ENCODE results near the gene ZBTB11.
A peak's percentile ranks its signal among the peaks of the same experiment; 100 is the strongest.
"Not testable (repeated sequence)": the region's sequence is repeated elsewhere in the genome, so short reads cannot be mapped to it uniquely, and the experiment has no call there.

The ZBTB11 gene

GRCh38 chr3:101641397-101642115 lies 35.4 kb downstream of the ZBTB11 start:
- not testable (repeated sequence) for DNase-seq

DNA sequence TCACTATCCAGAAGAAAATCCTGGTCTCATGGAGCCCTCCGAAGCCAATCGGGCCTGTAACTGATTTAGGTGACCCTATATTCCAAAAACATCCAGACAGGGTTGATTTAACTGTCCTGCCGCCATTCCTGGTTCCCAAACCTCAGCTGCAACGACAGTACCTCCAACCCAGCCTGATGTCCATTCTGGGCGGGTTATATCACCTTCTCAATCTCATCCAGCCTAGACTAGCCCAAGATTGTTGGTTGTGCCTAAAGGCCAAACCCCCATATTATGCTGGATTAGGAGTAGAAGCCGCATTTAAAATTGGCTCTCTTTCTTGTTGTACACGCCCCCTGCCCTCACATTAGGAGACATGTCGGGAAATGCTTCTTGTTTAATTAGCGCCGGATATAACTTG lies 36.7 kb downstream of the ZBTB11 start:
- no peak for DNase-seq

GRCh38 chr3:101639280-101639963 lies 37.5 kb downstream of the ZBTB11 start:
- DNase-seq: no peak

- no peak for DNase-seq
Measured at GRCh38 chr3:101638261-101638745, 38.6 kb downstream of the ZBTB11 start.

DNA sequence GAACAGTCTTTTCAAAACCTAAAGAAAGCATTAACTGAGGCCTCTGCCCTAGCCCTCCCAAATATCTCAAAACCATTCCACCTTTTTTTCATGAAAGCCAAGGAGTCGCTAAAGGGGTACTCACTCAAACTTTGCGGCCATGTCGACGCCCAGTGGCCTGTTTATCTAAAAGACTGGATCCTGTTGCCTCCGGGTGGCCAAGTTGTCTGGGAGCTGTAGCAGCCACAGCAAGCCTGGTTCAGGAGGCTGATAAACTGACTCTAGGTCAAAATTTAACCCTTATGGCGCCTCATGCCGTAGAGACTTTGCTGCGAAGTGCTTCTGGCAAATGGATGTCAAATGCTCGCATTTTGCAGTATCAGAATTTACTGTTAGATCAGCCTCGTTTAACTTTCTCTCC lies 39.5 kb downstream of the ZBTB11 start:
- DNase-seq: no peak

DNA sequence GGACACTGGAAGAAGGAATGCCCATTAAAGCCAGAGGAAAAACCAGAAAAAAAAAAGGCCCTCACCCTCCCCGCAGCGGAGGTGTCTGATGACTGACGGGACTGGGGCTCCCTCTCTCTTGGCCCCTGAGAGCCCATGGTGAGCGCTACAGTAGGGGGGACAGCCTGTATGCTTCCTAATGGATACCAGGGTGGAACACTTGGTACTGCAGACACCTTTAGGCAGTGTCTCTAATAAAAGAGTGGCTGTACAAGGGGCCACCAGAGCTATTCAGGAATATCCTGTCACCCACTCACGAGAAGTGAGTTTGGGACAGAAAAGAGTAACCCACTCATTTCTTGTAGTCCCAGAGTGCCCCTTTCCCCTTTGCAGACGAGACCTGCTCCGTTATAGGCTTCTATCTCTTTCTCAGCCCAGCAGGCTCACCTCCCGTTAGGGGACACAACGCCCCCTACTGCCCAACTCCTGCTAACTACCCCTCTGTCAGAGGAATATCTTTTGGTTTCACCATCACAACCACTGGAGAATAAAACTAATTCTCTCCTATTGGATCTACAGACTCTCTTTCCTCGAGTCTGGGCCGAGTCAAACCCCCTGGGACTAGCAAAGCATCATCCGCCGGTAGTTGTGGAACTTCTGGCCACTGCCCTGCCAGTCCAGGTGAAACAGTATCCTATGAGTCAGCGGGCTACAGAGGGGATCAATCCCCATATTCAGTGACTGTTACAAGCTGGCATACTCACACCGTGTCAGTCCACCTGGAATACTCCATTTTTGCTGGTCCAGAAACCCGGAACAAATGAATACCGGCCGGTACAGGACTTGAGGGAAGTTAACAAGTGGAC lies 40.8 kb downstream of the ZBTB11 start:
- DNase-seq: peak; percentile 20

DNA sequence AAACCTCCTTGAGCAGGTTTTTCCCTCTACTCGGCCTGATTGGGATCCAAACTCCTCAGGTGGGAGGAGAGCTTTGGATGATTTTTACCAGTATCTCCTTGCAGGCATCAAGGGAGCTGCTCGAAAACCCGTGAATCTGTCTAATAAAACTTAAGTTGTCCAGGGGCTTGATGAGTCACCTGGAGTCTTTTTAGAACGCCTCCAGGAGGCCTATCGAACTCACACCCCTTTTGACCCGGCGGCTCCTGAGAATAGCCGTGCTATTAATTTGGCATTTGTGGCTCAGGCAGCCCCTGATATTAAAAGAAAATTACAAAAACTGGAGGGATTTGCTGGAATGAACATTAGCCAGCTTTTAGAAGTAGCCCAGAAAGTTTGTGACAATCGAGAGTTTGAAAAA lies 41.6 kb downstream of the ZBTB11 start:
- DNase-seq: no peak

GRCh38 chr3:101634591-101635196 lies 42.2 kb downstream of the ZBTB11 start:
- no peak for DNase-seq

DNA sequence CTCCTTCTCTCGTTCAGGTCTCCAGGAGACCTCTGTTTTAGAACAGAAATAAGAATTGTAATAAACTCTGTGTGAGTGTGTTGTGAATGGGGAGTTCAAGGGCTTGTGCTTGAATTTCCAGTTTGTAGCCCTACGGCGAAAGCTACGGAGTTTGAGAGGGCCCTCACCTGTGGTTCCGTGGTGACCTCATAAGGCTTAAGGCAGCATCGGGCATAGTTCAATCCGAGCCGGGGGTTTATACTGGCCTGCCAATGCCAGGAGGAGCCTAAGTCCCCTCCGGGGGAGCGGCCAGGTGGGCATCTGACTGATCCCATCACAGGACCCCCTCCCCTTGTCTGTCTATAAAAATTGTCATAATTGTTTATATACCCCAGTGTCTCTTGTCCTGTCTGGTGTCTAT lies 43.7 kb downstream of the ZBTB11 start:
- no peak for DNase-seq

- no peak for DNase-seq
Measured at GRCh38 chr3:101632586-101632985, 44.3 kb downstream of the ZBTB11 start.

GRCh38 chr3:101631959-101632358 lies 45.0 kb downstream of the ZBTB11 start:
- not testable (repeated sequence) for DNase-seq

DNA sequence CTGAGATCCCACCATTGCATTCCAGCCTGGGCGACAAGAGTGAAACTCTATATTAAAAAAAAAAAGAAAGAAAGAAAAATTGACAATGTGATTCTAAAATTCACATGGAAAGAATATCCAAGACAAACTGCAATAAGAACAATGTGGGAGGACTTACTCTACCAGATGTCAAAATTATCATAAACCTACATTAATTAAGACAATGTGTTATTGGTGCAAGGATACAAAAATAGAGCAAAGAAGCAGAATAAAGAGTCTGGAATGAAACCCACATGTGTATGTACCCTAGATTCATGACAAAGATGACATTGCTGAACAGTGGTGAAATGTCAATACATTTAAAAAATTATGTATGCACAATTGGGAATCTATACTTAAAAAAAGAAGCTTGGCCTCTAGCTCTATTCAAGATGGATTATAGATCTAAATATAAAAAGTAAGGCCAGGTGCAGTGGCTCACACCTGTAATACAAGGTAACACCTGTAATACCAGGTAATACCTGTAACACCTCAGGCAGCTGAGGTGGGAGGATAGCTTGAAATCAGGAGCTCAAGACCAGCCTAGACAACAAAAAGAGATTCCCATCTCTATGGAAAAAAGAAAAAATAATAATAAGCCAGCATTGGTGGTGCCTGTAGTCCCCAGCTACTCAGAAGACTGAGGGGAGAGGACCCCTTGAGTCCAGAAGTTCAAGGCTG lies 45.7 kb downstream of the ZBTB11 start:
- no peak for DNase-seq

- DNase-seq: no peak
Measured at GRCh38 chr3:101629219-101629618, 47.7 kb downstream of the ZBTB11 start.

DNA sequence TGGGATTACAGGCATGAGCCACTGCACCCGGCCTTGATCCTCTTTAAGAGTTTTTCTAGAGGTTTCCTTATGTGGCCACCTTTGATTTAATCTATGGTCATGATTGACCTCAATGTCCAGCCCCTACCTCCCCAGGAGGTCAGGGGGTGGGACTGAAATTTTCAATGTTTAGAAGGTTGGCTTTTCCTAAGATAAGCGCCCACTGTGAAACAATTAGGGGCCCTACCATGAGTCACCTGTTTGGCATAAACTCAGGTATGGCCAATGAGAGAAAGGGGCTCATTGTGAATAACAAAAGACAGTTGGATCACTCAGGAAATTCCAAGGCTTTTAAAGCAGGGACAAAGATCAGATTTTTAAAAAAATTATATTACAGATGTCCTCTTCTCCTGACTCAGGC lies 51.1 kb downstream of the ZBTB11 start:
- DNase-seq: no peak

DNA sequence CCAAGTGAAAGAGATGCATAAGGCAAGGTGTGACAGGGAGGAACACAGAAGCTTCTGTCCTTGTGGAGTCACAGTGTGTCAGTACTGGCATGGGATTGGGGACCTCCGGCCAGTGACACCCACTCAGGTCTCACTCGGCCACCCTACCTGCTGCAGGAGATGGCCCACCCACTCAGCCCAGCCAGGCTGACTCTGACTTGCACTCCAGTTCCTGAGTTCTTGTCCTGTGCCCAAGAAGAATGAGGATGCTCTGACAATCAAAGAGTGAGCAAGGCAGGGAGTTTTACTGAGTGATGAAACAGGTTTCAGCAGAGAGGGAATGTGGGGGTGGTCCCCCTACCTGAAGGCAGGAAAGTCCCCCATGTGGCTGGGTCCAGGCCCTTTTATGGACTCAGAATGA lies 52.1 kb downstream of the ZBTB11 start:
- no peak for DNase-seq

DNA sequence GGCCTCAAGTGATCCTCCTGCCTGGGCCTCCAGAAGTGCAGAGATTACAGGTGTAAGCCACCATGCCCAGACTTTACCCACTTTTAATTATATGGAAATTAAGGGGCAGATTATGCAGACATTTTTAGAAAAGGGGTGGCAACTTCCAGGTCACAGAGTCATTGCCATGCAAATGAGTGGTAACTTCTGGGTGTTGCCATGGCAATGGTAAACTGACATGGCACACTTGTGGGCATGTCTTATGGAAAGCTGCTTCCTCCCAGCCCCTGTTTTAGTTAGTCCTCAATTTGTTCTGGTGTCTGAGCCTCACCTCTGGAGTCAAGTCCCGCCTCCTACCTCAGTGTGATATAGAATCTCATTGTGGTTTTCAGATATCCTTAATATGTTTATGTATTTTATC lies 53.3 kb downstream of the ZBTB11 start:
- no peak for DNase-seq

DNA sequence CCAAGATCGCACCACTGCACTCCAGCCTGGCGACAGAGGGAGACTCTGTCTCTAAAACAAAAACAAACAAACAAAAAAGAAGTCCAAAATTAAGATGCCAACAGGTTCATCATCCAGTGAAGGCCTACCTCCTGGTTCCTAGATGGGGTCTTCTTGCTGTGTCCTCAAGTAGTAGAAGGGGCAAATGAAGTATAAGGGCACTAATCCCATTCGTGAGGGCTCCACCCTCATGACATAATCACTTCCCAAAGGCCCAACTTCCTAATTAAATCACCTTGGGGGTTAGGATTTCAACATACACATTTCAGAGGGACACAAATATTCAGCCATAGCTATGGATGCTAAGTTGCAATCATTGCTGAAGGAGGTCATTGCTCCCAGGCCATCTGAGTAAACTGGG lies 57.2 kb downstream of the ZBTB11 start:
- DNase-seq: no peak

GRCh38 chr3:101618726-101619125 lies 58.2 kb downstream of the ZBTB11 start:
- no peak for DNase-seq

DNA sequence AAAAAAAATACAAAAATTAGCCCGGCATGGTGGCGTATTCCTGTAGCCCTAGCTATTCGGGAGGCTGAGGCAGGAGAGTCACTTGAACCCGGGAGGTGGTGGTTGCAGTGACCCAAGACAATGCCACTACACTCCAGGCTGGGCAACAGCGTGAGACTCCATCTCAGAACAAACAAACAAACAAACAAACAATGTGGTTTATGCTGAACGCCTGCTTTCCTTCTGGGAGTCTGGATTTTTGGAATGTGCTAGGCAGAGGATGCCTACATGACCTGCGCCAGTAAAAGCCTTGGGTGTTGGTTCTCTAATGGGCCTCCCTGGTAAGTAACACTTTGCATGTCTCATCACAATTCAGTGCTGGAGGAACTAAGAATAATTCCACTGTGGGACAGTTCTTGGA lies 59.5 kb downstream of the ZBTB11 start:
- DNase-seq: no peak

DNA sequence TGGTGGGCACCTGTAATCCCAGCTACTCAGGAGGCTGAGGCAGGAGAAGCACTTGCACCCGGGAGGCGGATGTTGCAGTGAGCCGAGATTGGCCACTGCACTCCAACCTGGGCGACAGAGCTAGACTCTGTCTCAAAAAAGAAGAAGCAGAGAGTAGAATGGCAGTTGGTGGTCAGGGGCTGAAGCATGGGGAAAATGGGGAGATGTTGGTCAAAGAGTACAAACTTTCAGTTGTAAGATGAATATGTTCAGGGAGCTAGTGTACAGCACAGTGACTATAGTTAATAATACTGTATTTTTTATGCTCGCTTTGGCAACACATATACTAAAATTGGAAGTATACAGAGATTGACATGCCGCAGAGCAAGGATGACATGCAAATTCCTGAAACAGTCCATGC lies 61.4 kb downstream of the ZBTB11 start:
- no peak for DNase-seq

- not testable (repeated sequence) for DNase-seq
Measured at GRCh38 chr3:101613014-101613413, 63.9 kb downstream of the ZBTB11 start.

- no peak for DNase-seq
Measured at GRCh38 chr3:101611023-101611422, 65.9 kb downstream of the ZBTB11 start.

GRCh38 chr3:101605398-101605797 lies 71.5 kb downstream of the ZBTB11 start:
- not testable (repeated sequence) for DNase-seq

Data from NCI-H1105 (cell line).